ENCODE data around the gene CTBP2.

GRCh38 chr10:125105706-125106255 lies 54.6 kb downstream of the CTBP2 start:
- TF ChIP-seq CTCF (IDR thresholded peaks at IDR 0.05 in 2 of 3, conservative IDR thresholded peaks at IDR 0.05 in 1 of 3; ENCODE audit: control insufficient read depth in 2 of 3, extremely low read depth in 1 of 3, insufficient read depth in 1 of 3, low read depth in 3 of 3, low read length in 3 of 3): no peak
- no peak for TF ChIP-seq CHD1 (IDR thresholded peaks at IDR 0.05; ENCODE audit: low read depth, low read length)
- no peak for TF ChIP-seq NFYB (IDR thresholded peaks at IDR 0.05; ENCODE audit: insufficient read depth, low read depth, low read length)
- no peak for TF ChIP-seq STAT1 (conservative IDR thresholded peaks at IDR 0.05)
- no peak for TF ChIP-seq TAF1 (IDR thresholded peaks at IDR 0.05; ENCODE audit: borderline replicate concordance, low read depth, low read length)
- no peak for TF ChIP-seq TCF12 (IDR thresholded peaks at IDR 0.05; ENCODE audit: low read depth, low read length)
- TF ChIP-seq CEBPB (IDR thresholded peaks at IDR 0.05; ENCODE audit: borderline replicate concordance in 1 of 2, low read depth in 2 of 2, low read length in 2 of 2): no peak
- no peak for TF ChIP-seq ZNF384 (IDR thresholded peaks at IDR 0.05; ENCODE audit: borderline replicate concordance, low read depth, low read length)
- TF ChIP-seq CBFB (IDR thresholded peaks at IDR 0.05; ENCODE audit: low read depth): no peak
- TF ChIP-seq EP300 (IDR thresholded peaks at IDR 0.05; ENCODE audit: borderline replicate concordance in 1 of 2, control insufficient read depth in 1 of 2, low read depth in 2 of 2, low read length in 2 of 2): no peak

Measured in GM12878 (cell line).